Transverse colon (tissue), 3 donors: ENCODE results near the gene AP2A1.

Experiments
- EP300 ChIP-seq: sonication (generic); formaldehyde crosslinking; IDR thresholded peaks from one replicate; pipeline ENCODE4 v1.6.1; 2017; ENCODE audit warnings: antibody characterized with exemption, low read depth
- POLR2A ChIP-seq: fragments of 450-650 bp; IDR thresholded peaks from one replicate; pipeline ENCODE4 v1.6.1; 2016; ENCODE audit warnings: antibody characterized with exemption, mild to moderate bottlenecking, moderate library complexity
- TF ChIP-seq, protein P1 (sequence below), 5 experiments: fragments of 200-600 bp in 3 of 5; fragments of 450-650 bp in 2 of 5; sonication (generic) in 3 of 5; IDR thresholded peaks; 1 replicate in 2 of 5; 2 replicates in 3 of 5; pipeline ENCODE4 v1.5.1; 2016 to 2017; ENCODE audit warnings: antibody characterized with exemption in 5 of 5, inconsistent platforms in 3 of 5, mild to moderate bottlenecking in 2 of 5, moderate library complexity in 1 of 5

DNA sequence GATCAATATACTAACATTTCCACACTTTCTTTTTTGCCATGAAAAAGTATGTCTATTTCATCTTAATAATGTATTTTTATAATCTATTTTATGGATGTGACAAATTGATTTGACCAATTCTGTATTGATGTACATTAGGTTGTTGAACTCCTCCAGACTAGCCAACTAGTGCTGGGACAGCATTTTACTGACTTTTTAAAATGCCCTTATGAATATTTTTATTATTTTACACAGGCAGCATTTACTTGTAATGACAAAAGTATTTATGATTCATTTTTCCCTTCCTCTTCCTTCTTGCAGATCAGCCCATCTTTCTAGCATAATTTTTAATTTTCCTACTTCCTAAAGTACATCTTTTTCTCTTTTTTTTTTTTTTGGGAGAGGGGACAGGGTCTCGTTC lies 47.2 kb downstream of the AP2A1 start:
- TF ChIP-seq, protein P1, sequence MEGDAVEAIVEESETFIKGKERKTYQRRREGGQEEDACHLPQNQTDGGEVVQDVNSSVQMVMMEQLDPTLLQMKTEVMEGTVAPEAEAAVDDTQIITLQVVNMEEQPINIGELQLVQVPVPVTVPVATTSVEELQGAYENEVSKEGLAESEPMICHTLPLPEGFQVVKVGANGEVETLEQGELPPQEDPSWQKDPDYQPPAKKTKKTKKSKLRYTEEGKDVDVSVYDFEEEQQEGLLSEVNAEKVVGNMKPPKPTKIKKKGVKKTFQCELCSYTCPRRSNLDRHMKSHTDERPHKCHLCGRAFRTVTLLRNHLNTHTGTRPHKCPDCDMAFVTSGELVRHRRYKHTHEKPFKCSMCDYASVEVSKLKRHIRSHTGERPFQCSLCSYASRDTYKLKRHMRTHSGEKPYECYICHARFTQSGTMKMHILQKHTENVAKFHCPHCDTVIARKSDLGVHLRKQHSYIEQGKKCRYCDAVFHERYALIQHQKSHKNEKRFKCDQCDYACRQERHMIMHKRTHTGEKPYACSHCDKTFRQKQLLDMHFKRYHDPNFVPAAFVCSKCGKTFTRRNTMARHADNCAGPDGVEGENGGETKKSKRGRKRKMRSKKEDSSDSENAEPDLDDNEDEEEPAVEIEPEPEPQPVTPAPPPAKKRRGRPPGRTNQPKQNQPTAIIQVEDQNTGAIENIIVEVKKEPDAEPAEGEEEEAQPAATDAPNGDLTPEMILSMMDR (IDR thresholded peaks at IDR 0.05): no peak
- TF ChIP-seq POLR2A (no peak), EP300 (no peak)
